CD4-positive, alpha-beta memory T cell (primary cell): ENCODE data around the gene CAMTA1. TPM values are rescaled to one million over a fixed set of nuclear protein-coding genes. Genes with fewer than 3 reads are reported as not detected.

Experiments used
- CTCF ChIA-PET: fragments of 350-600 bp; sonication (Branson Sonifier 250); formaldehyde crosslinking; loops from one replicate; lab custom pipeline; 2021; ENCODE audit warnings: inconsistent platforms; ENCODE audit not compliant: partially characterized antibody; lab: Charles Lee
- POLR2A ChIA-PET: fragments of 350-600 bp; sonication (Branson Sonifier 250); formaldehyde crosslinking; loops from one replicate; lab custom pipeline; 2021; ENCODE audit not compliant: partially characterized antibody; lab: Charles Lee
- DNase-seq, 5 donors: peaks; one replicate each; pipeline versions ENCODE4 v3.0.0 to v3.0.0-alpha.2; 2020 to 2022; ENCODE audit warnings: mixed read lengths in 1 of 5
- H3K27ac ChIP-seq: one replicate; pipeline ENCODE4 v1.7.0; 2013; ENCODE audit warnings: low read depth, low read length
- H3K27me3 ChIP-seq: 2 replicates; pipeline ENCODE4 v1.7.0; 2013; ENCODE audit warnings: mild to moderate bottlenecking, low read length, moderate library complexity; ENCODE audit not compliant: insufficient read depth
- H3K36me3 ChIP-seq: 2 replicates; pipeline ENCODE4 v1.7.0; 2013; ENCODE audit warnings: mild to moderate bottlenecking, low read length, moderate library complexity; ENCODE audit not compliant: insufficient read depth
- H3K4me1 ChIP-seq: 2 replicates; pipeline ENCODE4 v1.7.0; 2013; ENCODE audit warnings: mild to moderate bottlenecking, low read length, moderate library complexity; ENCODE audit not compliant: insufficient read depth
- H3K4me3 ChIP-seq, 2 donors: one replicate each; pipeline ENCODE4 v1.7.0; 2013; ENCODE audit warnings: low read length in 2 of 2, mild to moderate bottlenecking in 1 of 2
- H3K9me3 ChIP-seq, 2 donors: one replicate each; pipeline ENCODE4 v1.7.0; 2013; ENCODE audit warnings: low read length in 2 of 2, control low read depth in 1 of 2; ENCODE audit not compliant: control insufficient read depth in 1 of 2
- H3K27ac Mint-ChIP-seq, 7 donors: one replicate each; pipeline ENCODE4 v1.8.0; 2020 to 2021; ENCODE audit warnings: mixed read lengths in 7 of 7, mild to moderate bottlenecking in 6 of 7, inconsistent platforms in 3 of 7, moderate library complexity in 3 of 7
- H3K27me3 Mint-ChIP-seq, 2 donors: one replicate each; pipeline ENCODE4 v1.8.0; 2020 to 2021; ENCODE audit warnings: mixed read lengths in 2 of 2
- H3K36me3 Mint-ChIP-seq, 2 donors: one replicate each; pipeline ENCODE4 v1.8.0; 2020 to 2021; ENCODE audit warnings: mixed read lengths in 2 of 2, inconsistent platforms in 1 of 2, mild to moderate bottlenecking in 1 of 2
- H3K4me1 Mint-ChIP-seq, 4 donors: one replicate each; pipeline ENCODE4 v1.8.0; 2020 to 2021; ENCODE audit warnings: mixed read lengths in 4 of 4, mild to moderate bottlenecking in 1 of 4
- H3K4me3 Mint-ChIP-seq, 8 donors: one replicate each; pipeline ENCODE4 v1.8.0; 2020 to 2021; ENCODE audit warnings: mixed read lengths in 8 of 8, mild to moderate bottlenecking in 7 of 8, moderate library complexity in 6 of 8, inconsistent platforms in 3 of 8
- H3K9me3 Mint-ChIP-seq, 8 donors: one replicate each; pipeline ENCODE4 v1.8.0; 2020 to 2021; ENCODE audit warnings: mixed read lengths in 8 of 8, mild to moderate bottlenecking in 5 of 8, inconsistent platforms in 3 of 8, moderate library complexity in 1 of 8
- intact Hi-C: fragments of 100-400 bp; cut with micrococcal nuclease; formaldehyde crosslinking; loops from one replicate; pipeline ENCODE4 v1.15.1; 2023
- polyA plus RNA-seq, 2 donors: library from polyadenylated mRNA; unstranded; fragments of 300-500 nt; fragmentation: Illumina TruSeq; gene quantifications; one replicate each; pipeline ENCODE4 v1.2.3, GENCODE V29; 2021
- total RNA-seq, 2 experiments: library from RNA; stranded (reverse); gene quantifications; one replicate each; pipeline ENCODE4 v1.2.3, GENCODE V29; 2021

The CAMTA1 gene
- total and polyA plus RNA-seq, 4 experiments from 2014 or later, result 39.1 to 118 (median 59.9) TPM

GRCh38 chr1:7659514-7659913 lies 874.3 kb downstream of the CAMTA1 start:
- no peaks in the 10 kb centered on the region for H3K36me3 ChIP-seq
- Mint-ChIP-seq H3K4me3 (no peak overlapping the region), H3K36me3 (no peaks in the 10 kb centered on the region), H3K27me3 (peaks cover 0 to 2% of the 10 kb centered on the region in 2 donors), H3K27ac (no peak overlapping the region), H3K9me3 (no peaks in the 10 kb centered on the region), H3K4me1 (no peaks in the 10 kb centered on the region)
- H3K4me3 ChIP-seq, result no peak overlapping the region
- intact Hi-C loops, result no loop called here
- H3K27ac ChIP-seq, result no peak overlapping the region
- H3K4me1 ChIP-seq, result no peaks in the 10 kb centered on the region
- no peaks in the 10 kb centered on the region for H3K9me3 ChIP-seq
- CTCF ChIA-PET, result interaction anchor here (1.6 to 3.2 kb wide), 3 partner anchors 10 to 93 kb away, joined by 6 to 16 read pairs (median 9); no protein-coding TSS in a partner anchor
- POLR2A ChIA-PET, result no interaction called here
- DNase-seq, result no peak
- no peaks in the 10 kb centered on the region for H3K27me3 ChIP-seq

GRCh38 chr1:7663451-7664146 lies 878.3 kb downstream of the CAMTA1 start:
- no peaks in the 10 kb centered on the region for H3K9me3 Mint-ChIP-seq
- ChIA-PET POLR2A (no interaction called here), CTCF (interaction anchor here (1.1 to 13.8 kb wide), 2 partner anchors 9 to 86 kb away, joined by 4 to 468 read pairs; no protein-coding TSS in a partner anchor)
- Histone ChIP-seq H3K4me3 (no peak overlapping the region), H3K36me3 (no peaks in the 10 kb centered on the region), H3K27me3 (no peaks in the 10 kb centered on the region), H3K27ac (no peak overlapping the region), H3K4me1 (no peaks in the 10 kb centered on the region), H3K9me3 (no peaks in the 10 kb centered on the region)
- peaks cover 0 to 2% of the 10 kb centered on the region in 2 donors for H3K27me3 Mint-ChIP-seq
- no peak for DNase-seq
- intact Hi-C loops, result no loop called here
- H3K36me3 Mint-ChIP-seq, result no peaks in the 10 kb centered on the region
- H3K4me1 Mint-ChIP-seq, result peaks cover 0 to 3% (median 0%) of the 10 kb centered on the region in 4 donors
- H3K4me3 Mint-ChIP-seq, result no peak overlapping the region
- no peak overlapping the region for H3K27ac Mint-ChIP-seq

GRCh38 chr1:7664147-7664892 lies 879.1 kb downstream of the CAMTA1 start:
- H3K4me1 Mint-ChIP-seq, result peaks cover 0 to 3% (median 0%) of the 10 kb centered on the region in 4 donors
- DNase-seq, result no peak
- Histone ChIP-seq H3K9me3 (no peaks in the 10 kb centered on the region), H3K27ac (no peak overlapping the region), H3K4me1 (no peaks in the 10 kb centered on the region), H3K36me3 (no peaks in the 10 kb centered on the region), H3K4me3 (no peak overlapping the region), H3K27me3 (no peaks in the 10 kb centered on the region)
- H3K9me3 Mint-ChIP-seq, result no peaks in the 10 kb centered on the region
- H3K36me3 Mint-ChIP-seq, result no peaks in the 10 kb centered on the region
- ChIA-PET POLR2A (no interaction called here), CTCF (interaction anchor here (1.1 to 13.8 kb wide), 3 partner anchors 8 to 97 kb away, joined by 3 to 468 read pairs (median 4); no protein-coding TSS in a partner anchor)
- H3K4me3 Mint-ChIP-seq, result no peak overlapping the region
- no peak overlapping the region for H3K27ac Mint-ChIP-seq
- intact Hi-C loops, result no loop called here
- peaks cover 0 to 2% of the 10 kb centered on the region in 2 donors for H3K27me3 Mint-ChIP-seq

GRCh38 chr1:7664893-7665250 lies 879.6 kb downstream of the CAMTA1 start:
- Histone ChIP-seq H3K4me3 (no peak overlapping the region), H3K4me1 (peaks cover 2% of the 10 kb centered on the region), H3K36me3 (no peaks in the 10 kb centered on the region), H3K27ac (no peak overlapping the region), H3K9me3 (no peaks in the 10 kb centered on the region), H3K27me3 (no peaks in the 10 kb centered on the region)
- H3K27me3 Mint-ChIP-seq, result peaks cover 0 to 2% of the 10 kb centered on the region in 2 donors
- no peak for DNase-seq
- no peak overlapping the region for H3K4me3 Mint-ChIP-seq
- no peaks in the 10 kb centered on the region for H3K36me3 Mint-ChIP-seq
- intact Hi-C loops, result no loop called here
- no peaks in the 10 kb centered on the region for H3K9me3 Mint-ChIP-seq
- POLR2A ChIA-PET, result no interaction called here
- CTCF ChIA-PET, result interaction anchor here (1.2 to 13.8 kb wide), 2 partner anchors 84 to 97 kb away, joined by 3 to 468 read pairs; no protein-coding TSS in a partner anchor
- H3K4me1 Mint-ChIP-seq, result peaks cover 0 to 3% (median 0%) of the 10 kb centered on the region in 4 donors
- H3K27ac Mint-ChIP-seq, result no peak overlapping the region

GRCh38 chr1:7666249-7666648 lies 881.0 kb downstream of the CAMTA1 start:
- POLR2A ChIA-PET, result interaction anchor here (3.7 kb wide), 1 partner anchor 86 kb away, joined by 36 read pairs; no protein-coding TSS in a partner anchor
- intact Hi-C loops, result no loop called here

GRCh38 chr1:7667159-7667558 lies 881.9 kb downstream of the CAMTA1 start:
- Mint-ChIP-seq H3K27me3 (no peaks in the 10 kb centered on the region), H3K9me3 (no peaks in the 10 kb centered on the region), H3K36me3 (no peaks in the 10 kb centered on the region), H3K4me1 (peaks cover 0 to 6% (median 3%) of the 10 kb centered on the region in 4 donors), H3K4me3 (no peak overlapping the region), H3K27ac (no peak overlapping the region)
- CTCF ChIA-PET, result interaction anchor here (0.8 to 13.8 kb wide), 18 partner anchors 11 to 315 kb away, joined by 3 to 468 read pairs (median 6); no protein-coding TSS in a partner anchor
- no peaks in the 10 kb centered on the region for H3K9me3 ChIP-seq
- no peaks in the 10 kb centered on the region for H3K27me3 ChIP-seq
- DNase-seq, result peak in 1 of 5 donors; percentile 17
- H3K4me1 ChIP-seq, result peaks cover 5% of the 10 kb centered on the region
- no peaks in the 10 kb centered on the region for H3K36me3 ChIP-seq
- POLR2A ChIA-PET, result interaction anchor here (1.0 to 3.7 kb wide), 2 partner anchors 85 to 104 kb away, joined by 3 to 36 read pairs; partner anchors contain the start of gene VAMP3
- H3K4me3 ChIP-seq, result no peak overlapping the region
- no peak overlapping the region for H3K27ac ChIP-seq
- intact Hi-C loops, result loop anchor here (1.0 kb wide), 2 partner anchors 85 to 235 kb away; no protein-coding TSS in a partner anchor

More at GRCh38 chr1:7666249-7666648, 881.0 kb downstream of the CAMTA1 start:
- H3K9me3 ChIP-seq, result no peaks in the 10 kb centered on the region
- H3K27ac ChIP-seq, result no peak overlapping the region
- no peaks in the 10 kb centered on the region for H3K36me3 Mint-ChIP-seq
- no peak overlapping the region for H3K4me3 Mint-ChIP-seq
- DNase-seq, result no peak
- H3K27ac Mint-ChIP-seq, result no peak overlapping the region
- no peaks in the 10 kb centered on the region for H3K27me3 ChIP-seq
- H3K27me3 Mint-ChIP-seq, result peaks cover 0 to under 1% of the 10 kb centered on the region in 2 donors
- H3K4me1 Mint-ChIP-seq, result peaks cover 0 to 6% (median 3%) of the 10 kb centered on the region in 4 donors
- CTCF ChIA-PET, result interaction anchor here (1.1 to 13.8 kb wide), 4 partner anchors 9 to 233 kb away, joined by 3 to 468 read pairs (median 12); no protein-coding TSS in a partner anchor
- no peaks in the 10 kb centered on the region for H3K36me3 ChIP-seq
- H3K9me3 Mint-ChIP-seq, result no peaks in the 10 kb centered on the region
- no peak overlapping the region for H3K4me3 ChIP-seq
- peaks cover 5% of the 10 kb centered on the region for H3K4me1 ChIP-seq
